Keratinocyte (primary cell): ENCODE measurements around the gene TNFRSF19. TPM values are rescaled to one million over a fixed set of nuclear protein-coding genes. Genes with fewer than 3 reads are reported as not detected.

Experiments used
- DNase-seq: peaks from one replicate; pipeline ENCODE4 v3.0.0-alpha.2; 2011; ENCODE audit warnings: low read depth, missing footprints, low spot score
- FAIRE-seq: peaks from 2 replicates; lab custom pipeline; 2011; peaks lifted over from hg19 to GRCh38; lab: Jason Lieb, UNC
- H2AFZ ChIP-seq: 2 replicates; pipeline ENCODE4 v1.6.0; 2012; ENCODE audit warnings: low read length, control low read depth, inconsistent platforms; ENCODE audit not compliant: control insufficient read depth
- H3K27ac ChIP-seq: 2 replicates; pipeline ENCODE4 v1.5.1; 2011; ENCODE audit warnings: low read length; ENCODE audit not compliant: control insufficient read depth, insufficient read depth
- H3K27me3 ChIP-seq: 3 replicates; pipeline ENCODE4 v1.6.0; 2011; ENCODE audit warnings: low read length; ENCODE audit not compliant: control insufficient read depth, insufficient read depth; ENCODE audit errors: extremely low read depth
- H3K36me3 ChIP-seq, 2 experiments: 2 replicates in 1 of 2; 3 replicates in 1 of 2; pipeline ENCODE4 v1.5.1; 2011; ENCODE audit warnings: low read length in 2 of 2, mild to moderate bottlenecking in 1 of 2; ENCODE audit not compliant: control insufficient read depth in 2 of 2, insufficient read depth in 2 of 2; ENCODE audit errors: extremely low read depth in 1 of 2
- H3K4me1 ChIP-seq: 3 replicates; pipeline ENCODE4 v1.5.1; 2011; ENCODE audit warnings: low read length; ENCODE audit not compliant: control insufficient read depth, insufficient read depth; ENCODE audit errors: extremely low read depth
- H3K4me2 ChIP-seq: 3 replicates; pipeline ENCODE4 v1.6.0; 2011; ENCODE audit warnings: low read depth, low read length; ENCODE audit not compliant: control insufficient read depth, insufficient read depth; ENCODE audit errors: extremely low read depth
- H3K4me3 ChIP-seq, 3 experiments: fragments of 200-600 bp in 1 of 3; sonication (generic) in 1 of 3; 2 replicates in 2 of 3; 3 replicates in 1 of 3; pipeline ENCODE4 v1.5.1; 2011 to 2016; ENCODE audit warnings: low read length in 3 of 3, mild to moderate bottlenecking in 3 of 3, control low read depth in 2 of 3, inconsistent platforms in 1 of 3, low read depth in 1 of 3, mixed read lengths in 1 of 3, mixed run types in 1 of 3, moderate library complexity in 1 of 3; ENCODE audit not compliant: control insufficient read depth in 2 of 3, insufficient read depth in 2 of 3; ENCODE audit errors: extremely low read depth in 1 of 3
- H3K79me2 ChIP-seq: 2 replicates; pipeline ENCODE4 v1.6.0; 2012; ENCODE audit warnings: low read length; ENCODE audit not compliant: control insufficient read depth, insufficient read depth
- H3K9ac ChIP-seq: 3 replicates; pipeline ENCODE4 v1.6.0; 2011; ENCODE audit warnings: low read length; ENCODE audit not compliant: control insufficient read depth, insufficient read depth; ENCODE audit errors: extremely low read depth
- H3K9me1 ChIP-seq: 3 replicates; pipeline ENCODE4 v1.6.0; 2011; ENCODE audit warnings: low read length; ENCODE audit not compliant: control insufficient read depth, insufficient read depth; ENCODE audit errors: extremely low read depth
- H3K9me3 ChIP-seq: 2 replicates; pipeline ENCODE4 v1.5.1; 2012; ENCODE audit warnings: low read depth, low read length; ENCODE audit not compliant: control insufficient read depth
- H4K20me1 ChIP-seq: 3 replicates; pipeline ENCODE4 v1.6.0; 2011; ENCODE audit warnings: low read length; ENCODE audit not compliant: control insufficient read depth, insufficient read depth; ENCODE audit errors: extremely low read depth
- CTCF ChIP-seq, 3 experiments: IDR thresholded peaks in 1 of 3; conservative IDR thresholded peaks in 1 of 3; optimal IDR thresholded peaks in 1 of 3; 2 replicates in 2 of 3; 3 replicates in 1 of 3; pipeline versions ENCODE3 to v1.5.1; 2011; ENCODE audit warnings: low read length in 3 of 3, mild to moderate bottlenecking in 3 of 3, moderate library complexity in 2 of 3, control low read depth in 1 of 3, inconsistent platforms in 1 of 3; ENCODE audit not compliant: insufficient read depth in 2 of 3; ENCODE audit errors: extremely low read depth in 1 of 3
- EZH2 ChIP-seq: IDR thresholded peaks from one replicate; pipeline ENCODE4 v1.6.1; 2012; ENCODE audit warnings: inconsistent platforms, mild to moderate bottlenecking, low read length, moderate library complexity
- dilution Hi-C: fragments of 300-500 bp; cut with MboI; formaldehyde crosslinking; loops from one replicate; pipeline ENCODE4 v1.7.0; 2020; ENCODE audit warnings: low sequenced_read_pairs; ENCODE audit not compliant: extremely low pct_ligation_motif_present
- polyA plus RNA-seq, 5 experiments: library from polyadenylated mRNA; depleted of rRNA in 3 of 5; stranded (reverse) in 3 of 5; stranded (forward) in 1 of 5; unstranded in 1 of 5; fragments of >200 nt; gene quantifications; 1 replicate in 1 of 5; 2 replicates in 3 of 5; 3 replicates in 1 of 5; pipeline versions ENCODE4 v1.2.1 to v1.2.3, GENCODE V29; 2011 to 2012; ENCODE audit warnings: missing spikeins in 2 of 5, low read depth in 1 of 5, low replicate concordance in 1 of 5

Gene TNFRSF19
- polyA plus RNA-seq, 1 donor (not counting 4 experiments of a cell fraction or from before 2014, with no cell fraction given) = 1.8 TPM

DNA sequence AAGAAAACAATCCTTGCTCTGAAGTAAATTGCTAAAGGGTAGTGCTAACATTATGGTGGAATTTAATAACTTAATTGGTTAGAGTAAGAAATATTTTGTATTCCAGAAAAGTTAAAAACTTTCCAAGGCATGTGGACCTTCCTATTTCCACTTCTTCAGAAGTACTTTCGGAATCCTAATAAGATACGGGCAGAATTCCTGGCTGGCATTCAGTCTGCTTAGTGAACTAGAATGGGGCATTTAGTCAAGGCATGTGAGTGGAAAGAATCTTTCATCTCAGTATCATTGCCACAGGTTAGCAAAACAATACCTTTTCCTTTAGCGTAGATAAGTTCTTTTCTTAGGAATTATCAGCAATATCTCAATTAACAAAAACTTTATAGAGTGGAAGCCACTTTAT lies 85.1 kb downstream of the TNFRSF19 start:
- H3K4me2 ChIP-seq = no peak overlapping the region
- H3K27me3 ChIP-seq = no peaks in the 10 kb centered on the region
- no peaks in the 10 kb centered on the region for H4K20me1 ChIP-seq
- H3K27ac ChIP-seq = no peak overlapping the region
- dilution Hi-C loops = no loop called here
- H3K4me3 ChIP-seq = no peak overlapping the region
- peaks cover 17% of the 10 kb centered on the region for H3K4me1 ChIP-seq
- peaks cover 3% of the 10 kb centered on the region for H3K9me1 ChIP-seq
- no peaks in the 10 kb centered on the region for H3K9me3 ChIP-seq
- H3K9ac ChIP-seq = no peak overlapping the region
- TF ChIP-seq EZH2 = no peak
- H2AFZ ChIP-seq = no peak overlapping the region
- no peak for FAIRE-seq
- H3K79me2 ChIP-seq = no peaks in the 10 kb centered on the region
- no peak for DNase-seq
- no peaks in the 10 kb centered on the region for H3K36me3 ChIP-seq

GRCh38 chr13:23656637-23657371 lies 86.6 kb downstream of the TNFRSF19 start:
- no peak overlapping the region for H3K27ac ChIP-seq
- no peaks in the 10 kb centered on the region for H3K9me3 ChIP-seq
- no peaks in the 10 kb centered on the region for H3K79me2 ChIP-seq
- no peak overlapping the region for H3K9ac ChIP-seq
- no peaks in the 10 kb centered on the region for H4K20me1 ChIP-seq
- H3K27me3 ChIP-seq = no peaks in the 10 kb centered on the region
- peaks cover 3% of the 10 kb centered on the region for H3K9me1 ChIP-seq
- DNase-seq (no peak), FAIRE-seq (no peak)
- H2AFZ ChIP-seq = no peak overlapping the region
- peaks cover 17% of the 10 kb centered on the region for H3K4me1 ChIP-seq
- dilution Hi-C loops = no loop called here
- TF ChIP-seq CTCF (optimal IDR thresholded peaks at IDR 0.05 in 1 of 3, IDR thresholded peaks at IDR 0.05 in 1 of 3, conservative IDR thresholded peaks at IDR 0.05 in 1 of 3; ENCODE audit: extremely low read depth in 1 of 3, insufficient read depth in 2 of 3, low read length in 3 of 3) (no peak), EZH2 (no peak)
- H3K4me3 ChIP-seq = no peak overlapping the region
- H3K36me3 ChIP-seq = no peaks in the 10 kb centered on the region
- H3K4me2 ChIP-seq = no peak overlapping the region
